GM12874 (cell line): ENCODE measurements around the gene GPX2.

ENCODE experiments used
- TF ChIP-seq, protein P1 (sequence below): IDR thresholded peaks from 2 replicates; pipeline ENCODE4 v1.5.1; 2011; ENCODE audit warnings: low read depth, mild to moderate bottlenecking, control low read depth, low read length, moderate library complexity; ENCODE audit not compliant: insufficient read depth

GPX2 gene

DNA sequence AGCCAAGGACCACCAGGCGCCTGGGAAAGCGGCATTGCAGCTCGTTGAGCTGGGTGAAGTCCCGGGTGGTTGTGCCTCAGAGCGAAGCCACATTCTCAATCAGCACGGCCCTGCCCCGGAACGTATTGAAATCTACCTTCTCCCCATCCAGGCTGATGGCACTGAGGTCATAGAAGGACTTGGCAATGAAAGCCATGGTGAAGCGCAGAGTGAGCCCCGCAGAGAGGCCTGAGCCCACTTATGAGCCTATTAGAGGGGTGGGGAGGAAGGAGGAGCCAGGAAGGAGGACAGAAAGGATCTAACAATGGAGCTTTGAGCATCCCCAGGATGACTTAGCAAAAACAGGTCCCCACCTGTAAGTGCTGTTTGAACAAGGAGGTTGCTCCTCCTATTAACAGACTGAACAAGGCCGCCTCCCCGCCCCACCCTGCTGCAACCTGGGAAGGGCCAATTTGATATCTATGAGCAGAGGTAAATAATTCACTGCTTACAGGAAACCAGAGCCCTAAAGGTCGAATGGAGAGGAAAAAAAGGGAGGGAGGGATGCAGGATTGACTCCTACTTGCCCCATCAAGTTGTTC is at the start of gene GPX2:
Gene GPX2, minus strand, starts transcription at position 215 of the 581 bp plus-strand sequence. Its CDS starts 19 bp downstream, at position 196.
- TF ChIP-seq, protein P1, sequence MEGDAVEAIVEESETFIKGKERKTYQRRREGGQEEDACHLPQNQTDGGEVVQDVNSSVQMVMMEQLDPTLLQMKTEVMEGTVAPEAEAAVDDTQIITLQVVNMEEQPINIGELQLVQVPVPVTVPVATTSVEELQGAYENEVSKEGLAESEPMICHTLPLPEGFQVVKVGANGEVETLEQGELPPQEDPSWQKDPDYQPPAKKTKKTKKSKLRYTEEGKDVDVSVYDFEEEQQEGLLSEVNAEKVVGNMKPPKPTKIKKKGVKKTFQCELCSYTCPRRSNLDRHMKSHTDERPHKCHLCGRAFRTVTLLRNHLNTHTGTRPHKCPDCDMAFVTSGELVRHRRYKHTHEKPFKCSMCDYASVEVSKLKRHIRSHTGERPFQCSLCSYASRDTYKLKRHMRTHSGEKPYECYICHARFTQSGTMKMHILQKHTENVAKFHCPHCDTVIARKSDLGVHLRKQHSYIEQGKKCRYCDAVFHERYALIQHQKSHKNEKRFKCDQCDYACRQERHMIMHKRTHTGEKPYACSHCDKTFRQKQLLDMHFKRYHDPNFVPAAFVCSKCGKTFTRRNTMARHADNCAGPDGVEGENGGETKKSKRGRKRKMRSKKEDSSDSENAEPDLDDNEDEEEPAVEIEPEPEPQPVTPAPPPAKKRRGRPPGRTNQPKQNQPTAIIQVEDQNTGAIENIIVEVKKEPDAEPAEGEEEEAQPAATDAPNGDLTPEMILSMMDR = no peak

- TF ChIP-seq, protein P1 = no peak
Observed at GRCh38 chr14:64990939-64991338, 48.4 kb upstream of the GPX2 start.

DNA sequence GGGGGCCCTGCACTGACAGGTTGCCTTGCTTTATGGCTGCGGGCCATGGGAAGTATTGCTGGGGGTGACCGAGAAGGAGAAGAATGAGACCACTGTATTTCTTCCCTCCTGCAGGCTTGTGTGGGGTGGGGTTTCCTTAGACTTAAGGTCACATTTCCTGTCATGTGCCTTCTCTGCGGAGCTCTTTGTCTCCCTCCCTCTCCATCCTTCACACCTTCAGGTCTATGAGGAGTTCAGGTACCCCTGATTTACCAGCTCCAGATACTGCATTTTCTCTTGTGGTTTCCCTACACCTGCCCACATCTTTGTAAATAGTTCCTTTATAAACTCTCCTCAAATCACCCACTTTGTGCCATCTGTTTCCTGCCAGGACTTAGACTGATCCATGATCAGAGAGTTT is 47.8 kb upstream of the GPX2 start:
- TF ChIP-seq, protein P1 = no peak

- TF ChIP-seq, protein P1 = no peak
Observed at GRCh38 chr14:64987438-64987767, 44.9 kb upstream of the GPX2 start.

DNA sequence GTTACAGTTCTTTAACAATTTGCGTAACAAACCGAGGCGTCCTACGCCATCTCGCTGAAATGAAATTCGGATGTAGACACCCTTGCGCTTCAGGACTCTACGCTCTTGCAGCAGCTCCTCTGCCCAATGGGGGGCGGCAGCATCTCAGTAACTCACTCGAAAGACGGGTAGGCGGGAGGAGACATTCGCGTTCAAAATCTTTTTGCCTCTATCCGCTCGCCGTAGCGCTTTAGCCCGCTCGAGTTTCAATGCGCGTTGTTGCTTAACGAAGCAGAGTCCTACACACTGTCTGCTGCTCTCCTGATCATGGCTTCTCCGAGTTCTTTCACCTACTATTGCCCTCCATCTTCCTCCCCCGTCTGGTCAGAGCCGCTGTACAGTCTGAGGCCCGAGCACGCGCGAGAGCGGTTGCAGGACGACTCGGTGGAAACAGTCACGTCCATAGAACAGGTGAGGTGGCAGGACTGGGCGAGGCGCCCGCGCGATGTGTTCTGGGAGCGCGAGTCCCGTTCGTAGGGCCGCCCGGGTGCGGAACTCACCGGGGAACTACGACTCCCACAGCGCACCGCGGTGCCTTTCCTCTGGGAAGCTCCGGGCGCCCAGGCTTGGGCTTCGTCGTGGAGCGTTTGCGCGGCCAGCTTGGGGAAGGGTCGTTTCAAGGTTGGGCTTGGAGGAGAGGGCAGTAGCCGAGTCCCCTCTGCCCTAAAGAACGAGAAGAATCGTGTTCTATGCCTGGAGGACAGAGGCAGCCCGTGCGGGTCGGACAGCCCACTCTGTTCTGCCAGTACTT is 44.3 kb upstream of the GPX2 start, which contains the start of gene FNTB:
Gene FNTB, plus strand, starts transcription at position 248 of the 790 bp plus-strand sequence. Its CDS starts 59 bp downstream, at position 307.
- TF ChIP-seq, protein P1 = peak; percentile 74

DNA sequence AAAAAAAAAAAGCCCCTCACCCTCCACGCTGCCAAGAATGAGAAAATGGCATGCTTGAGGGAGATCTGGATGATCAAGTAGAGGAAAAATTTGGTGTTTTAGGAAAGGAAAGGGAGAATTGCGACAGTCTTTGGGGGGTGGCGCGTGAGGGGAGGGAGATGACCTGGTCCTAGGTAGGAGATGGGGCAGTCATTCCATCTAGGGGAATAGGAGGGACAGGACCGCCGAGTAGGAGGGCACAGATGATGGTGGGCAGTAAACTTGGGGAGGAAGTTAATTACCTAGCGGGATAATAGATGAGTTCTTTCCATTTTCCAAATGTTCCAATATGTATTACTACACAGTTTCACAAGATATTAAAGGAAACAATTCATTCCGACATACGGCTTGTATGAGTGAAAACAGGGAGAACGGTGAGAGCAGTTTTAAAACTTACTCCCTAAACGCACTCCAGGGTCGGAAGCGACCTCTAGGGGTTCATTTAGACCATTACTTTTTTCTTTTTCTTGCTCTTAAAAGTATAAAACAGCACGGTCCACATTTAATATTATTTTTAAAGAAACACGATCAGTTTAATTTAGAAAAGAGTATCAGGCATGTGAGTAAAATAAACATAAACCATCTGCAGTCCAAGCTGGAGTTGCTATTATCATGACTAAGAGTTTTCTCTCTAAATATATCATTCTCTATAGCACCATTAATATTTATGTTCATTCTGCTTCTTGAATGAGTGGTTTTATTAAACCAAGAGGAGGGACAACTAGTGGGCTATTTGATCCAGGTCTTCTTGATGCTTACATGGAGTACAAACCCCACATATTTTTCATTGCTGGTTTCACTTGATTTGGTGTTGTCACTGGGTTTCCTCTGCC is 41.1 kb upstream of the GPX2 start:
- TF ChIP-seq, protein P1 = peak; percentile 57

- TF ChIP-seq, protein P1 = no peak
Observed at GRCh38 chr14:64979336-64980074, 37.0 kb upstream of the GPX2 start.
